Hepatocyte (in vitro differentiated cells): ENCODE data around the gene EPS8L1. TPM values are rescaled to one million over a fixed set of nuclear protein-coding genes. Genes with fewer than 3 reads are reported as not detected.

ENCODE experiments used
- DNase-seq: peaks from one replicate; pipeline ENCODE4 v3.0.0-alpha.2; 2016; ENCODE audit warnings: low spot score
- H2AFZ ChIP-seq: fragments of 200-600 bp; sonication (generic); 2 replicates; pipeline ENCODE4 v1.6.0; 2016; ENCODE audit warnings: antibody characterized with exemption, mild to moderate bottlenecking
- H3K27ac ChIP-seq: fragments of 200-600 bp; sonication (generic); 2 replicates; pipeline ENCODE4 v1.5.1; 2016; ENCODE audit warnings: mild to moderate bottlenecking
- H3K27me3 ChIP-seq: fragments of 200-600 bp; sonication (generic); 2 replicates; pipeline ENCODE4 v1.6.1; 2016
- H3K36me3 ChIP-seq: fragments of 200-600 bp; sonication (generic); replicated peaks from 2 replicates; pipeline ENCODE4 v1.5.1; 2016; ENCODE audit warnings: low read depth; ENCODE audit not compliant: insufficient read depth
- H3K4me1 ChIP-seq: fragments of 200-600 bp; sonication (generic); 2 replicates; pipeline ENCODE4 v1.5.1; 2016; ENCODE audit warnings: mild to moderate bottlenecking, moderate library complexity; ENCODE audit not compliant: insufficient read depth
- H3K4me2 ChIP-seq: fragments of 200-600 bp; sonication (generic); 2 replicates; pipeline ENCODE4 v1.6.0; 2016
- H3K4me3 ChIP-seq: fragments of 200-600 bp; sonication (generic); 2 replicates; pipeline ENCODE4 v1.5.1; 2016; ENCODE audit warnings: mild to moderate bottlenecking
- H3K79me2 ChIP-seq: fragments of 200-600 bp; sonication (generic); 2 replicates; pipeline ENCODE4 v1.6.0; 2017; ENCODE audit warnings: mild to moderate bottlenecking
- H3K9me2 ChIP-seq: fragments of 200-600 bp; sonication (generic); replicated peaks from 2 replicates; pipeline ENCODE4 v1.6.0; 2017; ENCODE audit warnings: mild to moderate bottlenecking; ENCODE audit not compliant: insufficient read depth
- H3K9me3 ChIP-seq: fragments of 200-600 bp; sonication (generic); 2 replicates; pipeline ENCODE4 v1.5.1; 2016; ENCODE audit warnings: low read depth, mild to moderate bottlenecking
- H4K20me1 ChIP-seq: fragments of 200-600 bp; sonication (generic); 2 replicates; pipeline ENCODE4 v1.6.0; 2016; ENCODE audit warnings: mild to moderate bottlenecking; ENCODE audit not compliant: insufficient read depth, poor library complexity, severe bottlenecking
- EZH2 ChIP-seq: fragments of 200-600 bp; sonication (generic); IDR thresholded peaks from 2 replicates; pipeline ENCODE4 v1.6.1; 2016; ENCODE audit warnings: antibody characterized with exemption, mild to moderate bottlenecking, borderline replicate concordance
- EZH2phosphoT487 ChIP-seq: fragments of 200-600 bp; sonication (generic); IDR thresholded peaks from one replicate; pipeline ENCODE4 v1.6.1; 2018; ENCODE audit warnings: antibody characterized with exemption, mild to moderate bottlenecking, low read depth, moderate library complexity; ENCODE audit not compliant: unreplicated experiment, severe bottlenecking
- WGBS: methylation state at CpG from one replicate; pipeline ENCODE4 v1.1.6; 2016; ENCODE audit warnings: low lambda C conversion rate; ENCODE audit errors: missing lambda C conversion rate; 5-methylcytosine and 5-hydroxymethylcytosine counted together
- microRNA-seq: library from miRNA; unstranded; fragments of <30 nt; microRNA quantifications from one replicate; pipeline ENCODE4, GENCODE V29; 2017
- polyA plus RNA-seq: library from polyadenylated mRNA; unstranded; fragments of >200 nt; fragmentation: Nextera tagmentation; extraction: Ambion mirVana; gene quantifications from 2 replicates; pipeline ENCODE4 v1.2.1, GENCODE V29; 2016
- small RNA-seq: library from RNA; depleted of rRNA; stranded (forward); fragments of <200 nt; gene quantifications from one replicate; pipeline ENCODE3, GENCODE V24; 2014
- total RNA-seq: library from RNA; depleted of rRNA; stranded (reverse); fragments of >200 nt; gene quantifications from 2 replicates; pipeline ENCODE4 v1.2.3, GENCODE V29; 2014
- TF ChIP-seq, protein P1 (sequence below): fragments of 200-600 bp; sonication (generic); IDR thresholded peaks from 2 replicates; pipeline ENCODE4 v1.5.1; 2016; ENCODE audit warnings: antibody characterized with exemption, mild to moderate bottlenecking; ENCODE audit not compliant: poor library complexity

The EPS8L1 gene
- total and polyA plus RNA-seq, 2 experiments from 2014 or later, result 20.5 to 33.8 TPM

DNA sequence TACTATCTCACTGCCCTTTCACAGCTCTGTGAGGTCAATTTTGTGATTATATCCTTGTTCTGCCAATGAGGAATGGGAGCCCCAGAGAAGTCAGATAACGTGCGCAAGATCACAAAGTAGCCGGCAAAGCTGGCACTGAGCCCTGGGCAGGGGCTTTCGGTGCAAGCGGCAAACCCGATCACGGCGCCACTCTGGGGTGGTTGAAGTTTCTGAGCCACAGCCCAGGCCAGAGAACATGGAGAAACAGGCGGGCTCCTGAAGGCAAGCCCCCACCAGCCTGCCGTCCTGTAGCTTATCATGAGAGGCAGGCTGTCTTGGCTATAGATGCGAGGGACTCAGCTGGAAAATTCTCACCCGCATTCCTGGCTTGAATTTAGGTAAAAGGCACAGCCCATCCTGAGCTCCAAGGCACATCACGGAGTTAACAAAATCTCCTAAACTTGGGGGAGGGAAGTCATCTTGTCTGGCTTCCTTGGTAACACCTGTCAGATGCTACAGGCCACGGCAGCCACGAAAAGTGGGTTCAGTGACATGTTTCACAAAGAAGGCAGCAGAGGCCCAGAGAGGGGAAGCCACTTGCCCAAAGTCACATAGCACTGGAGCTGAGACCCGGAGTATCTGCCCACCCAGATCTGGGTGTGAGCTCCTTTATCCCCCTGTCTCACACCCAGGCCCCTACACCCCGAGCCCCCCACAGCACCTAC lies 60.9 kb downstream of the EPS8L1 start:
- Histone ChIP-seq H3K27ac (no peak overlapping the region), H4K20me1 (no peaks in the 10 kb centered on the region), H3K4me2 (no peak overlapping the region), H3K79me2 (no peaks in the 10 kb centered on the region), H3K9me3 (no peaks in the 10 kb centered on the region), H3K4me3 (no peak overlapping the region), H2AFZ (no peak overlapping the region), H3K27me3 (peaks cover under 1% of the 10 kb centered on the region), H3K9me2 (no peaks in the 10 kb centered on the region), H3K4me1 (no peaks in the 10 kb centered on the region), H3K36me3 (no peaks in the 10 kb centered on the region)
- DNase-seq, result no peak
- TF ChIP-seq EZH2phosphoT487, result no peak
- TF ChIP-seq, protein P1, sequence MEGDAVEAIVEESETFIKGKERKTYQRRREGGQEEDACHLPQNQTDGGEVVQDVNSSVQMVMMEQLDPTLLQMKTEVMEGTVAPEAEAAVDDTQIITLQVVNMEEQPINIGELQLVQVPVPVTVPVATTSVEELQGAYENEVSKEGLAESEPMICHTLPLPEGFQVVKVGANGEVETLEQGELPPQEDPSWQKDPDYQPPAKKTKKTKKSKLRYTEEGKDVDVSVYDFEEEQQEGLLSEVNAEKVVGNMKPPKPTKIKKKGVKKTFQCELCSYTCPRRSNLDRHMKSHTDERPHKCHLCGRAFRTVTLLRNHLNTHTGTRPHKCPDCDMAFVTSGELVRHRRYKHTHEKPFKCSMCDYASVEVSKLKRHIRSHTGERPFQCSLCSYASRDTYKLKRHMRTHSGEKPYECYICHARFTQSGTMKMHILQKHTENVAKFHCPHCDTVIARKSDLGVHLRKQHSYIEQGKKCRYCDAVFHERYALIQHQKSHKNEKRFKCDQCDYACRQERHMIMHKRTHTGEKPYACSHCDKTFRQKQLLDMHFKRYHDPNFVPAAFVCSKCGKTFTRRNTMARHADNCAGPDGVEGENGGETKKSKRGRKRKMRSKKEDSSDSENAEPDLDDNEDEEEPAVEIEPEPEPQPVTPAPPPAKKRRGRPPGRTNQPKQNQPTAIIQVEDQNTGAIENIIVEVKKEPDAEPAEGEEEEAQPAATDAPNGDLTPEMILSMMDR, result no peak
- no peak for TF ChIP-seq EZH2
- 92% methylated on average over 15 of the region's 17 CpGs for WGBS

Small RNA genes within 50 kb of the gene (microRNA-seq; reads per million reads assigned to microRNA genes)
- gene MIR7975, result not detected

Small RNA genes within 50 kb of the gene (small RNA-seq; reads per million reads assigned to genes)
- not detected for gene MIR7975

Other genes starting within 250 kb of the EPS8L1 start
- gene KIR2DS4, start 243.2 kb upstream of the EPS8L1 start, total RNA-seq, result not detected in 2 replicates
- not detected in 2 replicates for gene KIR2DS4, start 243.2 kb upstream of the EPS8L1 start, polyA plus RNA-seq
- not detected in 2 replicates for gene KIR3DL2, start 225.4 kb upstream of the EPS8L1 start, total RNA-seq
- gene KIR3DL2, start 225.4 kb upstream of the EPS8L1 start, polyA plus RNA-seq, result not detected in 2 replicates
- gene FCAR, start 201.6 kb upstream of the EPS8L1 start, total RNA-seq, result not detected in 2 replicates
- gene FCAR, start 201.6 kb upstream of the EPS8L1 start, polyA plus RNA-seq, result 0.41 TPM in 1 of 2 replicates, not detected in the other
- gene NCR1, start 169.7 kb upstream of the EPS8L1 start, total RNA-seq, result 0.44 TPM in 1 of 2 replicates, not detected in the other
- gene NCR1, start 169.7 kb upstream of the EPS8L1 start, polyA plus RNA-seq, result not detected in 2 replicates
- not detected in 2 replicates for gene NLRP7, start 128.3 kb upstream of the EPS8L1 start, total RNA-seq
- not detected in 2 replicates for gene NLRP7, start 128.3 kb upstream of the EPS8L1 start, polyA plus RNA-seq
- 37.1 and 40.2 TPM in 2 replicates for gene NLRP2, start 109.5 kb upstream of the EPS8L1 start, total RNA-seq
- gene NLRP2, start 109.5 kb upstream of the EPS8L1 start, polyA plus RNA-seq, result 16.5 and 22.1 TPM in 2 replicates
- gene GP6, start 37.6 kb upstream of the EPS8L1 start, total RNA-seq, result 0.07 TPM in 1 of 2 replicates, not detected in the other
- gene GP6, start 37.6 kb upstream of the EPS8L1 start, polyA plus RNA-seq, result 0.24 and 0.93 TPM in 2 replicates
- 14.5 and 17.3 TPM in 2 replicates for gene RDH13, start 12.7 kb upstream of the EPS8L1 start, total RNA-seq
- gene RDH13, start 12.7 kb upstream of the EPS8L1 start, polyA plus RNA-seq, result 17.7 and 21.9 TPM in 2 replicates
- 69.7 and 71.8 TPM in 2 replicates for gene PPP1R12C, start 41.8 kb downstream of the EPS8L1 start, total RNA-seq
- gene PPP1R12C, start 41.8 kb downstream of the EPS8L1 start, polyA plus RNA-seq, result 74.5 and 83.6 TPM in 2 replicates
- 9.6 and 11.5 TPM in 2 replicates for gene TNNT1, start 73.3 kb downstream of the EPS8L1 start, total RNA-seq
- gene TNNT1, start 73.3 kb downstream of the EPS8L1 start, polyA plus RNA-seq, result 32.1 and 86.4 TPM in 2 replicates
- gene TNNI3, start 81.9 kb downstream of the EPS8L1 start, total RNA-seq, result 1.4 and 2.9 TPM in 2 replicates
- 1.4 and 1.6 TPM in 2 replicates for gene TNNI3, start 81.9 kb downstream of the EPS8L1 start, polyA plus RNA-seq
- gene DNAAF3, start 90.7 kb downstream of the EPS8L1 start, total RNA-seq, result 0.17 and 1.9 TPM in 2 replicates
- gene DNAAF3, start 90.7 kb downstream of the EPS8L1 start, polyA plus RNA-seq, result 3.8 and 4.9 TPM in 2 replicates
- gene SYT5, start 104.4 kb downstream of the EPS8L1 start, total RNA-seq, result 0.60 and 1.4 TPM in 2 replicates
- 0.86 and 0.98 TPM in 2 replicates for gene SYT5, start 104.4 kb downstream of the EPS8L1 start, polyA plus RNA-seq
- gene PTPRH, start 133.6 kb downstream of the EPS8L1 start, total RNA-seq, result 30.9 and 31.5 TPM in 2 replicates
- 7.2 and 7.3 TPM in 2 replicates for gene PTPRH, start 133.6 kb downstream of the EPS8L1 start, polyA plus RNA-seq
- 18.6 and 21.1 TPM in 2 replicates for gene TMEM86B, start 152.9 kb downstream of the EPS8L1 start, total RNA-seq
- gene TMEM86B, start 152.9 kb downstream of the EPS8L1 start, polyA plus RNA-seq, result 48.6 and 62.3 TPM in 2 replicates
- gene PPP6R1, start 183.1 kb downstream of the EPS8L1 start, total RNA-seq, result 37.1 and 39.5 TPM in 2 replicates
- 76.0 and 79.3 TPM in 2 replicates for gene PPP6R1, start 183.1 kb downstream of the EPS8L1 start, polyA plus RNA-seq
- gene HSPBP1, start 204.2 kb downstream of the EPS8L1 start, total RNA-seq, result 31.5 and 33.9 TPM in 2 replicates
- gene HSPBP1, start 204.2 kb downstream of the EPS8L1 start, polyA plus RNA-seq, result 52.2 and 54.5 TPM in 2 replicates
- gene BRSK1, start 208.1 kb downstream of the EPS8L1 start, total RNA-seq, result 3.3 and 13.2 TPM in 2 replicates
- gene BRSK1, start 208.1 kb downstream of the EPS8L1 start, polyA plus RNA-seq, result 2.4 and 2.7 TPM in 2 replicates
- 10.6 and 25.4 TPM in 2 replicates for gene TMEM150B, start 249.5 kb downstream of the EPS8L1 start, total RNA-seq
- 8.1 and 9.2 TPM in 2 replicates for gene TMEM150B, start 249.5 kb downstream of the EPS8L1 start, polyA plus RNA-seq